GM12878 (cell line): ENCODE results near the gene TIMP2. TPM values are rescaled to one million over a fixed set of nuclear protein-coding genes. Genes with fewer than 3 reads are reported as not detected.

ENCODE experiments used
- ATAC-seq: fragments of 200-7000 bp; cut with Tn5 transposase; 3 replicates; pipeline ENCODE4 v1.9.1; 2020; ENCODE audit warnings: mild to moderate bottlenecking, moderate library complexity
- BruUV-seq: library from RNA; stranded (reverse); fragments of 400-500 nt; replicated peaks from 2 replicates; lab custom pipeline; 2021; lab: Mats Ljungman, UMichigan
- CTCF ChIA-PET: fragments of 300-600 bp; sonication (Branson Sonifier 250); formaldehyde crosslinking; extraction: SDS; loops from one replicate; lab custom pipeline; 2021; ENCODE audit warnings: inconsistent platforms; lab: Yijun Ruan, JAX
- POLR2A ChIA-PET: fragments of 350-600 bp; formaldehyde crosslinking; extraction: SDS; loops from one replicate; lab custom pipeline; 2021; ENCODE audit warnings: inconsistent platforms; lab: Charles Lee
- RAD21 ChIA-PET: fragments of 300-600 bp; sonication (Branson Sonifier 250); formaldehyde crosslinking; loops from one replicate; lab custom pipeline; 2023; ENCODE audit warnings: antibody characterized with exemption; ENCODE audit not compliant: unreplicated experiment; lab: Charles Lee
- SMC1A ChIA-PET: fragments of 300-600 bp; sonication (Branson Sonifier 250); formaldehyde crosslinking; loops from one replicate; lab custom pipeline; 2023; ENCODE audit not compliant: unreplicated experiment, uncharacterized antibody; lab: Charles Lee
- DNase-seq: peaks from one replicate; pipeline ENCODE4 v3.0.0-alpha.2; 2011; ENCODE audit warnings: low read depth, low spot score
- FAIRE-seq: peaks from 3 replicates; lab custom pipeline; 2011; peaks lifted over from hg19 to GRCh38; lab: Jason Lieb, UNC
- H2AFZ ChIP-seq: 2 replicates; pipeline ENCODE4 v1.6.0; 2011; ENCODE audit warnings: low read depth, low read length, control low read depth; ENCODE audit not compliant: control insufficient read depth
- H3K27ac ChIP-seq: 2 replicates; pipeline ENCODE4 v1.5.1; 2011; ENCODE audit warnings: control low read depth; ENCODE audit not compliant: control insufficient read depth, insufficient read depth
- H3K27me3 ChIP-seq, 2 experiments: replicated peaks in 1 of 2; 2 replicates each; pipeline versions ENCODE4 v1.6.0 to v1.6.1; 2011; ENCODE audit warnings: low read length in 1 of 2; ENCODE audit not compliant: control insufficient read depth in 2 of 2, insufficient read depth in 2 of 2
- H3K36me3 ChIP-seq, 2 experiments: 2 replicates each; pipeline ENCODE4 v1.5.1; 2011; ENCODE audit warnings: low read length in 1 of 2; ENCODE audit not compliant: control insufficient read depth in 2 of 2, insufficient read depth in 2 of 2
- H3K4me1 ChIP-seq: 2 replicates; pipeline ENCODE4 v1.6.1; 2011; ENCODE audit warnings: mild to moderate bottlenecking, low read length, moderate library complexity, mixed read lengths; ENCODE audit not compliant: control insufficient read depth, insufficient read depth
- H3K4me2 ChIP-seq: 2 replicates; pipeline ENCODE4 v1.6.0; 2011; ENCODE audit warnings: control low read depth; ENCODE audit not compliant: control insufficient read depth, insufficient read depth
- H3K4me3 ChIP-seq: fragments of 200-600 bp; sonication (generic); 2 replicates; pipeline ENCODE4 v1.5.1; 2016
- H3K79me2 ChIP-seq: 2 replicates; pipeline ENCODE4 v1.6.0; 2011; ENCODE audit warnings: low read length; ENCODE audit not compliant: control insufficient read depth, insufficient read depth
- H3K9ac ChIP-seq: 2 replicates; pipeline ENCODE4 v1.8.0; 2011; ENCODE audit warnings: low read length, control low read depth, mixed read lengths; ENCODE audit not compliant: control insufficient read depth, insufficient read depth
- H3K9me3 ChIP-seq: replicated peaks from 3 replicates; pipeline ENCODE4 v1.5.1; 2011; ENCODE audit warnings: mild to moderate bottlenecking, low read length; ENCODE audit not compliant: control insufficient read depth, insufficient read depth
- H4K20me1 ChIP-seq: 2 replicates; pipeline ENCODE4 v1.6.0; 2011; ENCODE audit not compliant: control insufficient read depth, insufficient read depth
- RAD51 ChIP-seq: fragments of 450-650 bp; IDR thresholded peaks from 2 replicates; pipeline ENCODE4 v1.6.1; 2016; ENCODE audit warnings: moderate library complexity, mild to moderate bottlenecking, inconsistent platforms
- SMC3 ChIP-seq: IDR thresholded peaks from 2 replicates; pipeline ENCODE4 v1.6.1; 2011; ENCODE audit warnings: low read length, improper control_type of control experiment, borderline replicate concordance
- SP1 ChIP-seq: IDR thresholded peaks from one replicate; pipeline ENCODE4 v1.6.1; 2011; ENCODE audit warnings: low read depth, low read length
- STAT3 ChIP-seq: IDR thresholded peaks from 2 replicates; pipeline ENCODE4 v1.6.1; 2011; ENCODE audit warnings: low read depth, low read length, improper control_type of control experiment
- SUPT20H ChIP-seq: IDR thresholded peaks from 2 replicates; pipeline ENCODE4 v1.6.1; 2011; ENCODE audit warnings: low read depth, mild to moderate bottlenecking, low read length, moderate library complexity, borderline replicate concordance; ENCODE audit not compliant: control insufficient read depth
- WGBS: methylation state at CpG from one replicate; pipeline ENCODE4 v1.1.6; 2016; ENCODE audit warnings: low lambda C conversion rate; ENCODE audit not compliant: insufficient replicate concordance, insufficient coverage; ENCODE audit errors: missing lambda C conversion rate; 5-methylcytosine and 5-hydroxymethylcytosine counted together
- in situ Hi-C: fragments of 300-500 bp; cut with MboI; formaldehyde crosslinking; loops from 9 replicates; pipeline ENCODE4 v1.14.3; 2018; ENCODE audit warnings: mixed read lengths
- intact Hi-C: fragments of 100-400 bp; cut with micrococcal nuclease; formaldehyde crosslinking; loops from one replicate; pipeline ENCODE4 v1.14.2; 2022; ENCODE audit not compliant: unreplicated experiment
- polyA plus RNA-seq, 11 experiments: library from polyadenylated mRNA; depleted of rRNA in 4 of 11; unstranded in 6 of 11; stranded (reverse) in 5 of 11; fragments of >200 nt; fragmentation: Nextera tagmentation in 4 of 11; fragmentation: Illumina TruSeq in 1 of 11; extraction: Ambion mirVana in 4 of 11; extraction: Trizol in 1 of 11; gene quantifications; 1 replicate in 1 of 11; 2 replicates in 10 of 11; pipeline versions ENCODE4 v1.2.1 to v1.2.3, GENCODE V29; 2011 to 2016; ENCODE audit warnings: inconsistent platforms in 2 of 11, missing spikeins in 2 of 11, low read depth in 1 of 11
- total RNA-seq, 4 experiments: library from RNA; depleted of rRNA in 3 of 4; stranded (reverse); fragments of >200 nt in 3 of 4; fragmentation: Illumina TruSeq in 1 of 4; extraction: Trizol in 1 of 4; gene quantifications; 2 replicates each; pipeline versions ENCODE4 v1.2.1 to v1.2.3, GENCODE V29; 2013 to 2021

Gene TIMP2
- total and polyA plus RNA-seq, 10 of the 15 experiments (the other 5 are each of a cell fraction or from before 2014, with no cell fraction given): 0.03 to 0.41 (median 0.04) TPM; not detected in 7

DNA sequence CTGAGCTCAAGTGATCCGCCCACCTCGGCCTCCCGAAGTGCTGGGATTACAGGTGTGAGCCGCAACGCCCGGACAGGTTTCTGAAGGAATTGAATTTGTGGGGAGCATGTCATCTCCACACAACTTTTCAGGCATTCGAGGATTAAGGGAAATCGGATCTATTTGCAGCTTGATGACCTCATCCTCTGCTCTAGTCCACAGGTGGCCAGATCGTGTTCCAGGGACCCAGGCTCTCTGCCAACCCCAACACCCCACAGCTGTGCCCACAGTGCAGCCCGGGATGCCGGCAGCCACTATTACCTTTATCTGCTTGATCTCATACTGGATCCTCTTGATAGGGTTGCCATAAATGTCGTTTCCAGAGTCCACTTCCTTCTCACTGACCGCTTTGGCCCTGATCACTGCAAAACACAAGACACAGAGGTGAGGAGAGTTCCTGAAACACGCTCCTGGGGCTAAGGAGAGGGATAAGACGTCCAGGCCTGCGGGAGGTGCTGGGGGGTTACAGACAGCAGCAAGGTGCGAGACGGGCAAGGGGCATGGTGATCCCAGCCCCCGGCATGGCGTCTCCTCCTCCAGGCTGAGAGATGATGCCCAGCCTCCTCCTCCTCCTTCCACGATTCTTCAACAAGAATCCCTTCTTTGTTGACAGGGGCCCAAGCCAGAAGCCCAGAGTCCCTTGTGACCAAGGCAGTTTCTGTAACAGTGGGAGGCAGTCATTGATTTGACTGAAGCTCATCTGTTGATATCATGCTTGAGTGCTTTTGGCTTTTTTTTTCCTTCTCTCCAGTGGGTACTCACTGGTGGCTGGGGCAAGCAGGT lies 51.5 kb downstream of the TIMP2 start:
- intact Hi-C loops: no loop called here
- H4K20me1 ChIP-seq: no peaks in the 10 kb centered on the region
- RAD21 ChIA-PET: no interaction called here
- H3K27ac ChIP-seq: no peak overlapping the region
- DNase-seq (no peak), ATAC-seq (no peak), FAIRE-seq (no peak)
- no peak for TF ChIP-seq RAD51
- H3K4me2 ChIP-seq: no peak overlapping the region
- no peak overlapping the region for H2AFZ ChIP-seq
- H3K9ac ChIP-seq: no peak overlapping the region
- 34% methylated on average over 21 of the region's 21 CpGs for WGBS
- H3K27me3 ChIP-seq: no peaks in the 10 kb centered on the region
- SMC1A ChIA-PET: no interaction called here
- no peaks in the 10 kb centered on the region for H3K79me2 ChIP-seq
- no peaks in the 10 kb centered on the region for H3K36me3 ChIP-seq
- CTCF ChIA-PET: interaction anchor here (1.0 kb wide), 1 partner anchor 38 kb away, joined by 3 read pairs; no protein-coding TSS in a partner anchor
- H3K4me1 ChIP-seq: no peaks in the 10 kb centered on the region
- H3K9me3 ChIP-seq: no peaks in the 10 kb centered on the region
- in situ Hi-C loops: no loop called here
- no peak overlapping the region for H3K4me3 ChIP-seq
- POLR2A ChIA-PET: interaction anchor here (0.6 kb wide), 2 partner anchors 115 to 1366 kb away, joined by 3 read pairs; no protein-coding TSS in a partner anchor
- no TSS peak for BruUV-seq

DNA sequence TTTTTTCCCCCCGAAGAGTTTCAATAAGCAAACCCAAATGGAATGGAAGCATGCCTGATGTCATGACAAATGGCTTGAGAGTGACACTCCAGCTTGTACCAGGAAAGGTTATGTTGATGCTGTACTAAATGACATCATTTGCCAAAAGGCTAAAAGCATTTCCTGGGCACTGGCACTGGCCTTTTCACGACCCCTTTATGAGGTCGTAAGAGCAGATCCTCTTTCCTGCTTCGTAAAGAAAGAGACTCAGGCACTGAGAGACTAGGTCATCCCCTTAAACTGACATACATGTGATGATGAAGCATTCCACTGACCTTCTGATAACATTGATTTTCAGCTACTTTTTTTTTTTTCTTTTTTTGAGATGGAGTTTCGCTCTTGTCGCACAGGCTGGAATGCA lies 52.7 kb downstream of the TIMP2 start:
- Histone ChIP-seq H3K9ac (no peak overlapping the region), H3K27ac (no peak overlapping the region), H3K27me3 (no peaks in the 10 kb centered on the region), H3K9me3 (no peaks in the 10 kb centered on the region), H3K4me2 (no peak overlapping the region), H4K20me1 (no peaks in the 10 kb centered on the region), H3K4me1 (no peaks in the 10 kb centered on the region)
- intact Hi-C loops: no loop called here
- CTCF ChIA-PET: no interaction called here
- DNase-seq: no peak
- no peak for TF ChIP-seq SMC3
- no peak for TF ChIP-seq STAT3
- no peak for TF ChIP-seq SP1
- TF ChIP-seq SUPT20H: no peak
- TF ChIP-seq, all 136 proteins: peak for 0
- 47% methylated on average over 6 of the region's 6 CpGs for WGBS
- H3K36me3 ChIP-seq: no peaks in the 10 kb centered on the region
- H2AFZ ChIP-seq: no peak overlapping the region
- H3K4me3 ChIP-seq: no peak overlapping the region
- in situ Hi-C loops: no loop called here
- ChIA-PET SMC1A (no interaction called here), RAD21 (no interaction called here), POLR2A (no interaction called here)
- ATAC-seq (no peak), FAIRE-seq (no peak)
- BruUV-seq: no TSS peak
- no peaks in the 10 kb centered on the region for H3K79me2 ChIP-seq
